GM19099 (cell line): ENCODE data around the gene TBC1D22B.

Experiments used
- POLR2A ChIP-seq: IDR thresholded peaks from 3 replicates; pipeline ENCODE4 v1.6.1; 2011; ENCODE audit warnings: low read depth; ENCODE audit not compliant: insufficient read length; ENCODE audit errors: extremely low read depth

The TBC1D22B gene

GRCh38 chr6:37230104-37230503 lies 27.5 kb upstream of the TBC1D22B start:
- TF ChIP-seq POLR2A, result no peak

GRCh38 chr6:37232430-37233017 lies 25.0 kb upstream of the TBC1D22B start:
- no peak for TF ChIP-seq POLR2A

GRCh38 chr6:37233541-37233940 lies 24.0 kb upstream of the TBC1D22B start:
- TF ChIP-seq POLR2A, result no peak

- no peak for TF ChIP-seq POLR2A
These were observed 20.7 kb upstream of the TBC1D22B start for GRCh38 chr6:37236921-37237320.

GRCh38 chr6:37237789-37238188 lies 19.8 kb upstream of the TBC1D22B start:
- no peak for TF ChIP-seq POLR2A

- no peak for TF ChIP-seq POLR2A
These were observed 19.2 kb upstream of the TBC1D22B start for GRCh38 chr6:37238381-37238780.

GRCh38 chr6:37239526-37239925 lies 18.0 kb upstream of the TBC1D22B start:
- TF ChIP-seq POLR2A, result no peak

GRCh38 chr6:37239950-37240713 lies 17.4 kb upstream of the TBC1D22B start:
- no peak for TF ChIP-seq POLR2A

GRCh38 chr6:37241131-37241530 lies 16.4 kb upstream of the TBC1D22B start:
- no peak for TF ChIP-seq POLR2A

GRCh38 chr6:37241775-37242428 lies 15.7 kb upstream of the TBC1D22B start:
- no peak for TF ChIP-seq POLR2A

- TF ChIP-seq POLR2A, result no peak
These were observed 15.0 kb upstream of the TBC1D22B start for GRCh38 chr6:37242429-37243052.

GRCh38 chr6:37243131-37243815 lies 14.3 kb upstream of the TBC1D22B start:
- no peak for TF ChIP-seq POLR2A

- TF ChIP-seq POLR2A, result no peak
These were observed 13.7 kb upstream of the TBC1D22B start for GRCh38 chr6:37243816-37244370.

- no peak for TF ChIP-seq POLR2A
These were observed 12.9 kb upstream of the TBC1D22B start for GRCh38 chr6:37244430-37245310.
